ENCODE measurements around the gene PCSK1N. TPM values are rescaled to one million over a fixed set of nuclear protein-coding genes. Genes with fewer than 3 reads are reported as not detected.

The PCSK1N gene
- total and polyA plus RNA-seq, 9 of the 15 experiments (the other 6 are each of a cell fraction or from before 2014, with no cell fraction given): 0.07 to 0.55 (median 0.54) TPM; not detected in 6

- TF ChIP-seq, protein P1, sequence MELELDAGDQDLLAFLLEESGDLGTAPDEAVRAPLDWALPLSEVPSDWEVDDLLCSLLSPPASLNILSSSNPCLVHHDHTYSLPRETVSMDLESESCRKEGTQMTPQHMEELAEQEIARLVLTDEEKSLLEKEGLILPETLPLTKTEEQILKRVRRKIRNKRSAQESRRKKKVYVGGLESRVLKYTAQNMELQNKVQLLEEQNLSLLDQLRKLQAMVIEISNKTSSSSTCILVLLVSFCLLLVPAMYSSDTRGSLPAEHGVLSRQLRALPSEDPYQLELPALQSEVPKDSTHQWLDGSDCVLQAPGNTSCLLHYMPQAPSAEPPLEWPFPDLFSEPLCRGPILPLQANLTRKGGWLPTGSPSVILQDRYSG (tag; conservative IDR thresholded peaks at IDR 0.05; ENCODE audit: low read depth): 0 out of 2 replicates have a peak, but pooled peaks have one; percentile 46
- no peak for TF ChIP-seq BACH1 (tag; IDR thresholded peaks at IDR 0.05)
- peak; percentile 91 for TF ChIP-seq MYNN (IDR thresholded peaks at IDR 0.05)
- no peak for TF ChIP-seq MYNN (CRISPR knock-in tag; IDR thresholded peaks at IDR 0.05)
- no peak for TF ChIP-seq XRCC3 (IDR thresholded peaks at IDR 0.05)
- TF ChIP-seq RBM15 (IDR thresholded peaks at IDR 0.05; ENCODE audit: insufficient read depth, low read length): no peak
- TF ChIP-seq ZBTB26 (CRISPR knock-in tag; IDR thresholded peaks at IDR 0.05): peak; percentile 77; the same call in 1 of the 2 replicates
- no peak for TF ChIP-seq FOXA3 (CRISPR knock-in tag; conservative IDR thresholded peaks at IDR 0.05 in 1 of 2, IDR thresholded peaks at IDR 0.05 in 1 of 2)
- TF ChIP-seq ZNF174 (CRISPR knock-in tag; IDR thresholded peaks at IDR 0.05): no peak
- TF ChIP-seq ZNF41 (CRISPR knock-in tag; conservative IDR thresholded peaks at IDR 0.05): no peak
- TF ChIP-seq NFIC (IDR thresholded peaks at IDR 0.05): peak; percentile 69
- TF ChIP-seq OTX1 (CRISPR knock-in tag; IDR thresholded peaks at IDR 0.05): no peak
- TF ChIP-seq RBM39 (optimal IDR thresholded peaks at IDR 0.05; ENCODE audit: low read depth, low read length): peak; percentile 82
- TF ChIP-seq ATF2 (CRISPR knock-in tag; IDR thresholded peaks at IDR 0.05): no peak
- no peak for TF ChIP-seq HES1 (IDR thresholded peaks at IDR 0.05; ENCODE audit: low read depth)
- no peak for TF ChIP-seq PTRF (tag; IDR thresholded peaks at IDR 0.05)
- no peak for TF ChIP-seq POLR2G (IDR thresholded peaks at IDR 0.05; ENCODE audit: low read depth, low read length)
- TF ChIP-seq BRCA1 (IDR thresholded peaks at IDR 0.05): no peak
- TF ChIP-seq BRCA1 (CRISPR knock-in tag; IDR thresholded peaks at IDR 0.05): no peak
- no peak for TF ChIP-seq SRSF9 (IDR thresholded peaks at IDR 0.05; ENCODE audit: borderline replicate concordance, low read depth, low read length)
- TF ChIP-seq ZNF165 (CRISPR knock-in tag; IDR thresholded peaks at IDR 0.05; ENCODE audit: borderline replicate concordance): no peak
- TF ChIP-seq HMGN3 (IDR thresholded peaks at IDR 0.05; ENCODE audit: borderline replicate concordance, extremely low read depth, insufficient read length, low read depth, low read length): peak; percentile 99
- TF ChIP-seq ZNF3 (CRISPR knock-in tag; IDR thresholded peaks at IDR 0.05): no peak
- TF ChIP-seq MXD1 (CRISPR knock-in tag; IDR thresholded peaks at IDR 0.05; ENCODE audit: borderline replicate concordance, poor library complexity, severe bottlenecking): no peak
- TF ChIP-seq ZBTB17 (CRISPR knock-in tag; IDR thresholded peaks at IDR 0.05): peak; percentile 37; the same call in 1 of the 2 replicates
- no peak for TF ChIP-seq FOXJ3 (CRISPR knock-in tag; IDR thresholded peaks at IDR 0.05)
These were observed 49.7 kb downstream of the PCSK1N start (continued) for GRCh38 chrX:48785540-48786214.

Data from K562 (cell line).